ENCODE results near the gene MYCBPAP.

- TF ChIP-seq POLR2AphosphoS5 (IDR thresholded peaks at IDR 0.05) (peak in 2 of 3 donors; percentile 68 to 95), POLR2A (IDR thresholded peaks at IDR 0.05) (no peak)
Observed at GRCh38 chr17:50482516-50482915, 25.7 kb upstream of the MYCBPAP start.

All from suprapubic skin (tissue), 4 donors.